Skeletal muscle tissue (tissue), 4 donors: ENCODE measurements around the gene NUP93. TPM values are rescaled to one million over a fixed set of nuclear protein-coding genes. Genes with fewer than 3 reads are reported as not detected.

Source experiments
- H3K27ac ChIP-seq: one replicate; pipeline ENCODE4 v1.7.0; 2013; ENCODE audit warnings: mild to moderate bottlenecking, low read depth, low read length, inconsistent platforms
- H3K27me3 ChIP-seq, 3 donors: one replicate each; pipeline ENCODE4 v1.7.0; 2013; ENCODE audit warnings: low read length in 3 of 3; ENCODE audit not compliant: control insufficient read depth in 3 of 3, insufficient read depth in 3 of 3
- H3K36me3 ChIP-seq, 3 donors: one replicate each; pipeline ENCODE4 v1.7.0; 2013; ENCODE audit warnings: low read length in 3 of 3; ENCODE audit not compliant: control insufficient read depth in 3 of 3, insufficient read depth in 3 of 3
- H3K4me1 ChIP-seq, 3 donors: one replicate each; pipeline ENCODE4 v1.7.0; 2013; ENCODE audit warnings: low read length in 3 of 3, mild to moderate bottlenecking in 3 of 3; ENCODE audit not compliant: control insufficient read depth in 3 of 3, insufficient read depth in 3 of 3
- H3K4me3 ChIP-seq, 3 donors: one replicate each; pipeline ENCODE4 v1.7.0; 2013; ENCODE audit warnings: low read length in 3 of 3
- H3K9ac ChIP-seq, 3 donors: one replicate each; pipeline ENCODE4 v1.7.0; 2013; ENCODE audit warnings: low read length in 3 of 3, mild to moderate bottlenecking in 3 of 3, moderate library complexity in 2 of 3, low read depth in 1 of 3
- H3K9me3 ChIP-seq, 3 donors: one replicate each; pipeline ENCODE4 v1.7.0; 2013; ENCODE audit warnings: low read length in 3 of 3; ENCODE audit not compliant: control insufficient read depth in 3 of 3
- total RNA-seq: library from RNA; depleted of rRNA; stranded (reverse); fragments of >200 nt; gene quantifications from one replicate; pipeline ENCODE4 v1.2.3, GENCODE V29; 2014
- donor health status: Osteomylitis.

NUP93 gene
- total RNA-seq, 1 donor from 2014 or later, result 54.8 TPM

DNA sequence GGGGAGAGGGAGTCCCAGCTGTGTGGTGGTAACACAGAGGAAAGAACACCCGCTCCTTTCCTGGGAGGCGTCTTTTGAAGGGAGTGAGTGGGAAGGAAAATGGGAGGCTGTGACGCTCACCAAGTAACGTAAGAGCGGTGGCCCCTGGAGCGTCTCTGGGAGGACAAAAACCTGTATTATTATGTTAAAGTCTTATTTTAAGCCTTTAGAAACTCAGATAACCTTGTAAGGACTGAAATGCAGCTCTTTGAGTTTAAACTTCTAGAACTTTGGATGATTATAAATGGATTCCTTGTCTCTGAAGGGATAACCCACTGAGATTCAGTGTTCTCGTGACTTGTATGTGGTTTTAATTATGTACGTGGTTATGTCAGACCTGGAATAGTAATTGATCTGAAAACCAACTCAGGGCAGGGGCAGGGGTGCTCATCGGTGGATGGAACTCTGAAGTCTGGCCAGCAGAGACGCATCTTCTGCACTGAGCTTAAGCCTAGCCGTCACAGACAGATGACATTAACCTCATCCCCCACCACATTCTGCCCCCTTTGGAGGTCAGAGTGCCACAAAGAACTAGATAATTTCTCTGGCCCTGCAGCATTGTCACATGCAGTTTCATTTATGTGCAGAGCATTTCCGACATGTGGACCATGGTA is 93.3 kb downstream of the NUP93 start:
- Histone ChIP-seq H3K27ac (no peak overlapping the region), H3K9me3 (no peaks in the 10 kb centered on the region), H3K4me3 (no peak overlapping the region), H3K27me3 (no peaks in the 10 kb centered on the region), H3K36me3 (peaks cover 15 to 19% (median 18%) of the 10 kb centered on the region in 3 donors), H3K9ac (no peak overlapping the region), H3K4me1 (no peaks in the 10 kb centered on the region)

- no peaks in the 10 kb centered on the region for H3K27me3 ChIP-seq
- H3K9me3 ChIP-seq, result no peaks in the 10 kb centered on the region
- H3K4me3 ChIP-seq, result no peak overlapping the region
- H3K27ac ChIP-seq, result no peak overlapping the region
- peak overlapping the region in 1 of 3 donors; percentile 27 for H3K9ac ChIP-seq
- no peaks in the 10 kb centered on the region for H3K4me1 ChIP-seq
- peaks cover 14 to 18% (median 17%) of the 10 kb centered on the region in 3 donors for H3K36me3 ChIP-seq
These were observed 94.4 kb downstream of the NUP93 start for GRCh38 chr16:56824331-56824730.

GRCh38 chr16:56824804-56825203 is 94.9 kb downstream of the NUP93 start:
- no peaks in the 10 kb centered on the region for H3K27me3 ChIP-seq
- H3K9me3 ChIP-seq, result no peaks in the 10 kb centered on the region
- H3K4me3 ChIP-seq, result no peak overlapping the region
- H3K9ac ChIP-seq, result peak overlapping the region in 1 of 3 donors; percentile 27
- no peaks in the 10 kb centered on the region for H3K4me1 ChIP-seq
- H3K27ac ChIP-seq, result no peak overlapping the region
- peaks cover 11 to 19% (median 18%) of the 10 kb centered on the region in 3 donors for H3K36me3 ChIP-seq

DNA sequence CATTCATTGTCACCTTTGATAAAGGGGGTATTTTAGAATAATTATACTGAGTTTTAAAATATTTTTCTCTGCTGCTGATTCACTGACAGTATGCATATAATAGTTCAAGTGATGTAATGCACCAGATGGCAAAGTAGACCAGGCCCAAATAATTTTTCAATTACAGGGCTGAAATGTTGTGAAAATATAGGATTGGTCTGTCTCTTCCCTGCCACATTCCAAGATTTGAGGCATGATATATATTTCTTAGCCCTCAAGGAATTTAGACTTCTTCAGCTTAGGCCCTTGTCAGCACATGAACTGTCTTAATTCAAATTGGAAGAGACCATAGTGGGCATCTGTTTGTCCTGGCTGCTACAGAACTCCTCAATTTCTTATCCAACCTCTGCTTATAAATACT is 95.9 kb downstream of the NUP93 start:
- Histone ChIP-seq H3K27ac (no peak overlapping the region), H3K27me3 (no peaks in the 10 kb centered on the region), H3K4me1 (no peaks in the 10 kb centered on the region), H3K9ac (no peak overlapping the region), H3K36me3 (peaks cover 11 to 27% (median 23%) of the 10 kb centered on the region in 3 donors), H3K4me3 (no peak overlapping the region), H3K9me3 (no peaks in the 10 kb centered on the region)

DNA sequence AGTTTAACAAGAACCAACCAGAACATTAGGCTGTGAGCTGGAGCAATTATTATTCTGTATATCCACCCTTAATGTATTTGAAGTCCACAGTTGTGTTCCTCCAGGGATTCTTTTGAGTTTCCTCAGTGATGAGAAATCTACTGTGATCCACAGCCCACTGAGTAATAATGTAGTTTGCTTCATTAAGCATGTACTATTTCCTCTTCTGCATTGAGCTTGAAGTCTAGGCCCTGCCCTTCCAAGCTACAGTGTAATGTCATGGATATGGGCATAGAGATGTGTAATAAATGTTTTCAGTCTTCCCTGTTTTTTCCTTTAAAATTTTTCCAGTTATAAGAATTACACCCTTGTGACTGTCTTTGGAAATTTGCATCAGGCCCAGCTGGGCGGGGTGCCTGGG is 98.7 kb downstream of the NUP93 start:
- Histone ChIP-seq H3K4me1 (no peaks in the 10 kb centered on the region), H3K36me3 (peaks cover 9 to 35% (median 29%) of the 10 kb centered on the region in 3 donors)

GRCh38 chr16:56830669-56831068 is 100.7 kb downstream of the NUP93 start:
- no peaks in the 10 kb centered on the region for H3K4me1 ChIP-seq
- no peak overlapping the region for H3K9ac ChIP-seq
- H3K27ac ChIP-seq, result no peak overlapping the region
- H3K27me3 ChIP-seq, result no peaks in the 10 kb centered on the region
- no peak overlapping the region for H3K4me3 ChIP-seq
- no peaks in the 10 kb centered on the region for H3K9me3 ChIP-seq
- H3K36me3 ChIP-seq, result peaks cover 20 to 48% (median 43%) of the 10 kb centered on the region in 3 donors

More for the DNA sequence above, 98.7 kb downstream of the NUP93 start:
- no peaks in the 10 kb centered on the region for H3K27me3 ChIP-seq
- H3K9me3 ChIP-seq, result no peaks in the 10 kb centered on the region
- H3K27ac ChIP-seq, result no peak overlapping the region
- H3K9ac ChIP-seq, result no peak overlapping the region
- no peak overlapping the region for H3K4me3 ChIP-seq

DNA sequence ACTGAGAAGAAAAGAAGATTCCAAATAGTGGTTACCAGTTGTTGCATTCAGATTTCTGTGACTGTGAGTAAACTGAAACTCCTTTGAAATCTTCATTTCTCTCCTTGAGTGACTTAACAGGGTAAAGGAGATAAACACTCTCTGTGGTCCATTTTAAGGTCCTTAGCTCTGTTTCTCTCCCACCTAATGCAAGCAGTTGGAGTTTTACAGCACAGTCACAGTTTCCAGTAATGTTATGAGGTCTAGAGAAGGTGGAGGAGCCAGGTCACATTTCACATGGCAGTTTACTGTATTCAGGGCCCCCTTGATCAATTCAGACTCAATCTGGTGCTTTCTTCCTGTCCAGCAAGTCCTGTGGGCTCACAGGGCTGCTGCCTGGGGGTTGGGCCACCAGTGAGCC is 102.8 kb downstream of the NUP93 start:
- Histone ChIP-seq H3K27ac (no peak overlapping the region), H3K9ac (no peak overlapping the region), H3K9me3 (no peaks in the 10 kb centered on the region), H3K36me3 (peaks cover 27 to 60% (median 54%) of the 10 kb centered on the region in 3 donors), H3K4me1 (no peaks in the 10 kb centered on the region), H3K27me3 (no peaks in the 10 kb centered on the region), H3K4me3 (no peak overlapping the region)

GRCh38 chr16:56833243-56833970 is 103.5 kb downstream of the NUP93 start:
- Histone ChIP-seq H3K4me1 (no peaks in the 10 kb centered on the region), H3K27me3 (no peaks in the 10 kb centered on the region), H3K4me3 (no peak overlapping the region), H3K36me3 (peaks cover 27 to 64% (median 59%) of the 10 kb centered on the region in 3 donors), H3K9ac (no peak overlapping the region), H3K27ac (no peak overlapping the region), H3K9me3 (no peaks in the 10 kb centered on the region)

- Histone ChIP-seq H3K36me3 (peaks cover 29 to 67% (median 60%) of the 10 kb centered on the region in 3 donors), H3K9me3 (no peaks in the 10 kb centered on the region)
These were observed 105.4 kb downstream of the NUP93 start for GRCh38 chr16:56835320-56835719.

More at GRCh38 chr16:56835320-56835719, 105.4 kb downstream of the NUP93 start:
- Histone ChIP-seq H3K4me1 (no peaks in the 10 kb centered on the region), H3K9ac (no peak overlapping the region), H3K4me3 (no peak overlapping the region), H3K27ac (no peak overlapping the region), H3K27me3 (no peaks in the 10 kb centered on the region)
